IPS-20b (cell line): Measurements from ENCODE around the gene BICC1.

Source experiments
- H3K27ac ChIP-seq: one replicate; pipeline ENCODE4 v1.5.1; 2013; ENCODE audit warnings: low read length
- H3K27me3 ChIP-seq: 2 replicates; pipeline ENCODE4 v1.6.1; 2013; ENCODE audit warnings: mild to moderate bottlenecking, low read length, inconsistent platforms; ENCODE audit not compliant: insufficient read depth
- H3K36me3 ChIP-seq: 2 replicates; pipeline ENCODE4 v1.6.1; 2013; ENCODE audit warnings: low read depth, mild to moderate bottlenecking, inconsistent platforms, low read length, moderate library complexity; ENCODE audit not compliant: insufficient read depth
- H3K4me1 ChIP-seq: 2 replicates; pipeline ENCODE4 v1.6.1; 2013; ENCODE audit warnings: mild to moderate bottlenecking, control low read depth, inconsistent platforms, low read length, moderate library complexity; ENCODE audit not compliant: insufficient read depth
- H3K4me3 ChIP-seq: 2 replicates; pipeline ENCODE4 v1.5.1; 2013; ENCODE audit warnings: mild to moderate bottlenecking, low read length, inconsistent platforms
- H3K9ac ChIP-seq: 2 replicates; pipeline ENCODE4 v1.6.1; 2013; ENCODE audit warnings: low read depth, mild to moderate bottlenecking, inconsistent platforms, low read length, moderate library complexity
- H3K9me3 ChIP-seq: 2 replicates; pipeline ENCODE4 v1.6.1; 2013; ENCODE audit warnings: mild to moderate bottlenecking, low read depth, low read length, inconsistent platforms; ENCODE audit not compliant: insufficient read depth

Gene BICC1

GRCh38 chr10:58743466-58744115 lies 230.9 kb downstream of the BICC1 start:
- Histone ChIP-seq H3K4me1 (peaks cover 9% of the 10 kb centered on the region; the same call in 1 of the 2 replicates), H3K4me3 (no peak overlapping the region), H3K27me3 (no peaks in the 10 kb centered on the region), H3K9ac (no peak overlapping the region), H3K36me3 (no peaks in the 10 kb centered on the region), H3K27ac (no peak overlapping the region), H3K9me3 (no peaks in the 10 kb centered on the region)

DNA sequence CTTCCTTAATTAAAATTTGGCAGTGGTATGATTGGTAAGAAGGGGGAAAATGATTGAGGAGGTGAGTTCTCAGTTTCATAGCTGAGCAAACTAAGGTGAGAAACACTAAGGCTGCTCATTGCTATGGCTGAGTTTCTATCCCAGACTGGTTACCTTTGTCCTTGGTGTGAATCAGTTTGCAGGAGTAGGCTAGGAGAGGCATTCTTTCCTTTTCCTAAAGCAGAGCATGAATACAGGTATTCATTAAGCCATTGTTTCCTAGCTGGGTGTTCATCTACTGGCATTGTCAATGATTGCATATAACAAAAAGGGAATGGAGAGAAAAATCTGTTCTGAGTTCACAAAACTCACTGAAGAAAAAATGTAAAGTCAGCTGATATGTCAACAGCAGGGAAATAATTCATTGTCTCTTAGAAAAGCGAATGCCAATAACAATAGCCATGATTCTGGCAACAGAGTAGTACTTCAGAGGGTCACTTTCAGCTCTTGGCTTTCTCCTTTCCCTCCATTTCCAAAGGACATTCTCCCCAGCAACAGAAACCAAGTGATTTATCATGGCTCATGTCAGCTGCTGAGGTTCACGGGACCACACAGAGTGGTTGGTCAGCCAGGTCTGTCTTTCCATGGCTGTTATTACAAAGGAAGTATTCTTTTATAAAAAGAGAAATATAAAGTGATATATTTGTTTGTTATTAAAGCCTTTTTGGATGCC lies 234.0 kb downstream of the BICC1 start:
- Histone ChIP-seq H3K9ac (no peak overlapping the region), H3K27ac (no peak overlapping the region), H3K36me3 (no peaks in the 10 kb centered on the region), H3K27me3 (no peaks in the 10 kb centered on the region), H3K4me3 (no peak overlapping the region; the same call in 1 of the 2 replicates), H3K9me3 (no peaks in the 10 kb centered on the region), H3K4me1 (peaks cover 9% of the 10 kb centered on the region; the same call in 1 of the 2 replicates)

GRCh38 chr10:58747687-58748086 lies 235.0 kb downstream of the BICC1 start:
- no peak overlapping the region for H3K4me3 ChIP-seq
- H3K36me3 ChIP-seq: no peaks in the 10 kb centered on the region
- H3K9me3 ChIP-seq: no peaks in the 10 kb centered on the region
- H3K27me3 ChIP-seq: no peaks in the 10 kb centered on the region
- peaks cover 9% of the 10 kb centered on the region; the same call in 1 of the 2 replicates for H3K4me1 ChIP-seq
- no peak overlapping the region for H3K9ac ChIP-seq
- no peak overlapping the region for H3K27ac ChIP-seq

DNA sequence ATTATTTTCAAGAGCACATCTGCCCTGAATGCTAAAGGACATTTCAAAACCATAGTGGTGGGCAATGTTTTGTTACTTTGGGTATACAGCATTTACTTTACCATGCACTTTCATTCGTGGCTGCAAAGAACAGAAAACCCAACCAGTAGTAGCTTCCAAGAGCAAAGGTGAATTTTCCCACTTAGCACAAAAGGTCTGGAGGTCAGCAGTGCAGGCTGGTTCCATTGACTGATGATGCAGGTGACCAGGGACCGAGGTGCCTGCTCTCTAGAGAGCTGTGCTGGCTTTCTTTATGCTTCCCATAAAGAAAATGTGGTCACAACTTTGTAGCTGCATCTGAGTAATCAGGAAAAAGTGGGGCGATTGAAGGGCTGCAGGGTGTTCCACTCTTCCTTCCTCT lies 240.0 kb downstream of the BICC1 start:
- no peaks in the 10 kb centered on the region for H3K36me3 ChIP-seq
- H3K4me3 ChIP-seq: no peak overlapping the region
- H3K9ac ChIP-seq: no peak overlapping the region
- H3K27me3 ChIP-seq: no peaks in the 10 kb centered on the region
- H3K9me3 ChIP-seq: no peaks in the 10 kb centered on the region
- no peaks in the 10 kb centered on the region for H3K4me1 ChIP-seq
- H3K27ac ChIP-seq: no peak overlapping the region

DNA sequence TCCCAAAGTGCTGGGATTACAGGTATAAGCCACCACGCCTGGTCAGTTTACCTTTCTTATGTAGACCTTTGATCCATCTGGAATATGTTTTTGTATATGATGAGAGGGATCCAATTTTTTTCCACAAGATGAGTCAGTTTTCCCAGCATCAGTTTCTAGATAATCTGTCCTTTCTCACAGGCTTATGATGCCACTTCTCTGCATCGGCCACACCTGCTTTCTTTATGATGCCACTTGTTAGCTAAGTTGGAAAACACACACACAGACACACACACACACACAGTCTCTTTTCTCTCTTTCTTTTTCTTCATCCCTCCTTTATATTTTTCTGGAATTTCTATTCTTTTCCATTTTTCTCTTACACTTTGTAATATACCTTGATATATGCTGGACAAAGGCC lies 240.8 kb downstream of the BICC1 start:
- no peaks in the 10 kb centered on the region for H3K36me3 ChIP-seq
- H3K9me3 ChIP-seq: no peaks in the 10 kb centered on the region
- H3K9ac ChIP-seq: no peak overlapping the region
- H3K27me3 ChIP-seq: no peaks in the 10 kb centered on the region
- H3K4me1 ChIP-seq: no peaks in the 10 kb centered on the region
- no peak overlapping the region for H3K27ac ChIP-seq
- H3K4me3 ChIP-seq: no peak overlapping the region

- Histone ChIP-seq H3K36me3 (no peaks in the 10 kb centered on the region), H3K27ac (no peak overlapping the region), H3K27me3 (no peaks in the 10 kb centered on the region), H3K9ac (no peak overlapping the region), H3K4me3 (no peak overlapping the region), H3K9me3 (no peaks in the 10 kb centered on the region), H3K4me1 (no peaks in the 10 kb centered on the region)
These were observed 242.0 kb downstream of the BICC1 start for GRCh38 chr10:58754469-58755339.

DNA sequence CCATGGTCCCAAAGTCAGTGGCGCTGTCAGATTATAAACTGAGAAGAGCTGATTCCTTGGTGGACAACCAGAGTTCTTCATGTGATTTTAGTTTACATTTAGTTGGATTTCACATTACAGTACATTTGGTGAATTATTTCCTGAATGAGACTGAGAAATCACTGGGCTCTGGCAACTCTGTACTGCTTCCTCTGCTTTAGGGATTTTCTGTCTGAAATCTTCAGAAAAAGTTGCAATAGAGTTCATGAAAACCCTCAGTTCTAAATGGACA lies 242.6 kb downstream of the BICC1 start:
- Histone ChIP-seq H3K36me3 (no peaks in the 10 kb centered on the region), H3K27ac (no peak overlapping the region), H3K4me3 (no peak overlapping the region), H3K9me3 (no peaks in the 10 kb centered on the region), H3K4me1 (no peaks in the 10 kb centered on the region), H3K9ac (no peak overlapping the region), H3K27me3 (no peaks in the 10 kb centered on the region)

DNA sequence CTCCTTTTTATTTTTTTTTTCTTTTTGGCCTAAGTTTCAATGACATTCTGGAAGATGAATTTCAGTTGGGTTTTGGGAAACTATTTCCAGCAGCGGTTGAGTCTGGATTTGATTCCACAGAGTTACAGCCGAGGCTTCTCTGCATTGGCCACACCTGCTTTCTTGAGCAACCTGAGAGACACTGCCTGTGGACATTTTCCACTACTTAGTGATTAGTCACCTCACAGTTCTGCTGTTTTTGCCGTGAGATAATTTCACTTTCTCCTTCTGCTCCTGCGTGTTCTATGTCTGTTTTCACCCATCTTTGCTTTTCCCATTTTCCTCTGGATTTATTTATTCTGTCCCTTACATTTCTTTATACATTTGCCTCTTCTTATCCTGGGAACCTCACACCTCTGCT lies 243.0 kb downstream of the BICC1 start:
- H3K27ac ChIP-seq: no peak overlapping the region
- H3K9ac ChIP-seq: no peak overlapping the region
- no peaks in the 10 kb centered on the region for H3K9me3 ChIP-seq
- H3K27me3 ChIP-seq: no peaks in the 10 kb centered on the region
- no peaks in the 10 kb centered on the region for H3K36me3 ChIP-seq
- H3K4me3 ChIP-seq: no peak overlapping the region
- H3K4me1 ChIP-seq: no peaks in the 10 kb centered on the region

- H3K9me3 ChIP-seq: no peaks in the 10 kb centered on the region
- no peak overlapping the region for H3K9ac ChIP-seq
- no peaks in the 10 kb centered on the region for H3K36me3 ChIP-seq
- H3K27me3 ChIP-seq: no peaks in the 10 kb centered on the region
- no peaks in the 10 kb centered on the region for H3K4me1 ChIP-seq
- H3K27ac ChIP-seq: no peak overlapping the region
- H3K4me3 ChIP-seq: no peak overlapping the region
These were observed 243.6 kb downstream of the BICC1 start for GRCh38 chr10:58756130-58756719.

GRCh38 chr10:58757352-58758065 lies 244.8 kb downstream of the BICC1 start:
- H3K4me1 ChIP-seq: no peaks in the 10 kb centered on the region
- H3K4me3 ChIP-seq: no peak overlapping the region
- H3K36me3 ChIP-seq: no peaks in the 10 kb centered on the region
- no peaks in the 10 kb centered on the region for H3K27me3 ChIP-seq
- no peaks in the 10 kb centered on the region for H3K9me3 ChIP-seq
- no peak overlapping the region for H3K9ac ChIP-seq
- H3K27ac ChIP-seq: no peak overlapping the region

DNA sequence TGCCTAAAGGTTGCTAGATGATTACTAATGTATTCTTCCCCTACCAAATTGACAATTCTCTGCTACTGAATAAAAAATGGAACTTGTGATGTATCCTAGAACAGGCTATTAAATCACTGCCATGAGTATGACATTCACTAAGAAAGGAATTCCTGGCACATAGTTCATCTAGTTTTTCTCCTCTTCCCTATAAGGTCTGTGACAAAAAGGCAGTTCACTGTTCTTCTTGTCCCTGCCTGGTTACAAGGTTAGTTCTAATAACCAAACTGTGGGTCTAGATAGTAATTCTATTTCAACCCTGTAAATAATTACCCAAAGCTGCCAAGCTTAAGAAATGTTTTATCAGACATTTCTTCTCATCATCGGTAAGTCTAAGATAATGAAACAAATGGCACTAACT lies 245.6 kb downstream of the BICC1 start:
- Histone ChIP-seq H3K9me3 (no peaks in the 10 kb centered on the region), H3K4me3 (no peak overlapping the region), H3K27ac (no peak overlapping the region), H3K36me3 (no peaks in the 10 kb centered on the region), H3K27me3 (no peaks in the 10 kb centered on the region), H3K4me1 (no peaks in the 10 kb centered on the region), H3K9ac (no peak overlapping the region)
